Lung (tissue), 12 donors: Measurements from ENCODE around the gene POLR3H. TPM values are rescaled to one million over a fixed set of nuclear protein-coding genes. Genes with fewer than 3 reads are reported as not detected.

Experiments used
- ATAC-seq: fragments of 200-7000 bp; cut with Tn5 transposase; one replicate; pipeline ENCODE4 v1.9.1; 2020; ENCODE audit warnings: moderate number of reproducible peaks; ENCODE audit not compliant: insufficient read depth, low FRiP score
- DNase-seq, 3 donors: peaks; one replicate each; pipeline ENCODE4 v3.0.0-alpha.2; 2013 to 2017
- H3K27ac ChIP-seq, 2 donors: one replicate each; pipeline ENCODE4 v1.5.1; 2013; ENCODE audit warnings: mild to moderate bottlenecking in 2 of 2, moderate library complexity in 2 of 2, control low read depth in 1 of 2, inconsistent platforms in 1 of 2, low read depth in 1 of 2, low read length in 1 of 2
- H3K27me3 ChIP-seq, 3 donors: one replicate each; pipeline ENCODE4 v1.5.1; 2013; ENCODE audit warnings: low read length in 2 of 3; ENCODE audit not compliant: control insufficient read depth in 3 of 3, insufficient read depth in 3 of 3
- H3K36me3 ChIP-seq, 4 donors: one replicate each; pipeline ENCODE4 v1.5.1; 2013; ENCODE audit warnings: low read length in 4 of 4, mild to moderate bottlenecking in 1 of 4, moderate library complexity in 1 of 4; ENCODE audit not compliant: control insufficient read depth in 4 of 4, insufficient read depth in 4 of 4
- H3K4me1 ChIP-seq, 5 donors: one replicate each; pipeline ENCODE4 v1.5.1; 2013; ENCODE audit warnings: low read length in 5 of 5, mild to moderate bottlenecking in 2 of 5, moderate library complexity in 1 of 5; ENCODE audit not compliant: control insufficient read depth in 5 of 5, insufficient read depth in 5 of 5
- H3K4me3 ChIP-seq: one replicate; pipeline ENCODE4 v1.5.1; 2013; ENCODE audit warnings: mild to moderate bottlenecking, control low read depth, moderate library complexity
- H3K9ac ChIP-seq, 2 donors: one replicate each; pipeline ENCODE4 v1.5.1; 2013; ENCODE audit warnings: low read length in 2 of 2, control low read depth in 1 of 2; ENCODE audit not compliant: insufficient read depth in 1 of 2
- H3K9me3 ChIP-seq, 4 donors: one replicate each; pipeline ENCODE4 v1.5.1; 2013; ENCODE audit warnings: low read length in 3 of 4, mild to moderate bottlenecking in 1 of 4, moderate library complexity in 1 of 4; ENCODE audit not compliant: control insufficient read depth in 4 of 4, insufficient read depth in 3 of 4
- WGBS, 2 donors: extraction: QIAGEN DNeasy Blood & Tissue Kit; methylation state at CpG; one replicate each; pipeline ENCODE4 v1.1.7; 2013; 5-methylcytosine and 5-hydroxymethylcytosine counted together
- polyA plus RNA-seq, 2 donors: library from polyadenylated mRNA; stranded (reverse); fragments of 200-250 nt; gene quantifications; one replicate each; pipeline ENCODE4 v1.2.1, GENCODE V29; 2013
- total RNA-seq, 2 donors: library from RNA; depleted of rRNA in 1 of 2; stranded (reverse); fragments of >200 nt in 1 of 2; gene quantifications; one replicate each; pipeline ENCODE4 v1.2.1, GENCODE V29; 2014 to 2021
- TF ChIP-seq, protein P1 (sequence below): IDR thresholded peaks from 2 replicates; pipeline ENCODE4 v1.5.1; 2012; ENCODE audit warnings: mild to moderate bottlenecking; ENCODE audit errors: control extremely low read depth, extremely low read depth
- donor health status: control.
- donor health status: control.
- donor health status: Bipolar disorder and iron deficiency.
- donor health status: healthy.
- donor health status: DM: yes; HTN: yes; CAD: no.

The POLR3H gene
- total and polyA plus RNA-seq, 4 donors = 12.1 to 65.9 (median 39.8) TPM

DNA sequence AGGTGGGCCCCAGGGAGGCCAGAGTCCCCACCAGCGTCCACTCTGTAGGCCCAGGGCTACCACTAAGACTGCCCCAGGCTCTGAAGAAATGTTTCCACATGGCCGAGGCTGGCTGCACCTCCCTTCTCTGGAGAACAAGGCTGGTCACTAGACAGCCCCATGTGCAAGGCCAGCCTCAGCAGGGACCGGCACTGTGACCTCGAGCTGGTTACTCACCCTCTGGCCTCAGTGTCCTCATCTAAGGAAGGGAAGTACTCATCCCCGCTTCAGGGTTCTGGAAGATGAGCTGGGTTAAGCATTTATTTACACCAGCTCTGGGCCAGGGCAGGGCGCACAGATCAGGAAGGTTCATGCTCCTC, 35.7 kb upstream of the POLR3H start:
- DNase-seq = no peak
- TF ChIP-seq, protein P1, sequence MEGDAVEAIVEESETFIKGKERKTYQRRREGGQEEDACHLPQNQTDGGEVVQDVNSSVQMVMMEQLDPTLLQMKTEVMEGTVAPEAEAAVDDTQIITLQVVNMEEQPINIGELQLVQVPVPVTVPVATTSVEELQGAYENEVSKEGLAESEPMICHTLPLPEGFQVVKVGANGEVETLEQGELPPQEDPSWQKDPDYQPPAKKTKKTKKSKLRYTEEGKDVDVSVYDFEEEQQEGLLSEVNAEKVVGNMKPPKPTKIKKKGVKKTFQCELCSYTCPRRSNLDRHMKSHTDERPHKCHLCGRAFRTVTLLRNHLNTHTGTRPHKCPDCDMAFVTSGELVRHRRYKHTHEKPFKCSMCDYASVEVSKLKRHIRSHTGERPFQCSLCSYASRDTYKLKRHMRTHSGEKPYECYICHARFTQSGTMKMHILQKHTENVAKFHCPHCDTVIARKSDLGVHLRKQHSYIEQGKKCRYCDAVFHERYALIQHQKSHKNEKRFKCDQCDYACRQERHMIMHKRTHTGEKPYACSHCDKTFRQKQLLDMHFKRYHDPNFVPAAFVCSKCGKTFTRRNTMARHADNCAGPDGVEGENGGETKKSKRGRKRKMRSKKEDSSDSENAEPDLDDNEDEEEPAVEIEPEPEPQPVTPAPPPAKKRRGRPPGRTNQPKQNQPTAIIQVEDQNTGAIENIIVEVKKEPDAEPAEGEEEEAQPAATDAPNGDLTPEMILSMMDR = no peak
- H3K36me3 ChIP-seq = peaks cover 0 to 63% (median 37%) of the 10 kb centered on the region in 4 donors
- ATAC-seq = no peak
- no peaks in the 10 kb centered on the region for H3K27me3 ChIP-seq
- H3K9me3 ChIP-seq = no peaks in the 10 kb centered on the region
- 93 to 95% methylated on average over 6 of the region's 6 CpGs for WGBS, 2 donors
- H3K27ac ChIP-seq = no peak overlapping the region
- no peak overlapping the region for H3K4me3 ChIP-seq
- H3K4me1 ChIP-seq = peaks cover 0 to 6% (median 0%) of the 10 kb centered on the region in 5 donors
- H3K9ac ChIP-seq = no peak overlapping the region

GRCh38 chr22:41579297-41579996, 35.2 kb upstream of the POLR3H start:
- no peaks in the 10 kb centered on the region for H3K9me3 ChIP-seq
- no peaks in the 10 kb centered on the region for H3K27me3 ChIP-seq
- ATAC-seq = no peak
- 95 to 97% methylated on average over 12 of the region's 12 CpGs for WGBS, 2 donors
- no peak overlapping the region for H3K4me3 ChIP-seq
- peaks cover 0 to 59% (median 35%) of the 10 kb centered on the region in 4 donors for H3K36me3 ChIP-seq
- no peak overlapping the region for H3K27ac ChIP-seq
- TF ChIP-seq, protein P1 = no peak
- DNase-seq = no peak
- H3K9ac ChIP-seq = no peak overlapping the region
- peaks cover 0 to 10% (median 0%) of the 10 kb centered on the region in 5 donors for H3K4me1 ChIP-seq

- 95 to 99% methylated on average over 9 of the region's 9 CpGs for WGBS, 2 donors
- Histone ChIP-seq H3K27ac (no peak overlapping the region), H3K9me3 (no peaks in the 10 kb centered on the region), H3K4me3 (no peak overlapping the region), H3K27me3 (no peaks in the 10 kb centered on the region), H3K4me1 (peaks cover 0 to 10% (median 0%) of the 10 kb centered on the region in 5 donors), H3K36me3 (peaks cover 0 to 54% (median 34%) of the 10 kb centered on the region in 4 donors), H3K9ac (no peak overlapping the region)
- no peak for DNase-seq
- TF ChIP-seq, protein P1 = no peak
- no peak for ATAC-seq
These were observed 34.5 kb upstream of the POLR3H start for GRCh38 chr22:41578818-41579217.
